OCI-LY1 (cell line): ENCODE results near the gene PDGFD.

Experiments used
- EZH2 ChIP-seq: fragments of 200-600 bp; sonication (generic), shearing (Covaris generic); IDR thresholded peaks from 2 replicates; pipeline ENCODE4 v1.8.0; 2017; ENCODE audit warnings: borderline replicate concordance, mixed run types, mild to moderate bottlenecking, antibody characterized with exemption, low read length, moderate library complexity, mixed read lengths
- TF ChIP-seq, protein P1 (sequence below): fragments of 200-600 bp; sonication (generic), shearing (Covaris generic); IDR thresholded peaks from 2 replicates; pipeline ENCODE4 v1.5.1; 2017; ENCODE audit warnings: mild to moderate bottlenecking, antibody characterized with exemption, low read length, moderate library complexity, mixed read lengths

- no peak for TF ChIP-seq EZH2
- TF ChIP-seq, protein P1, sequence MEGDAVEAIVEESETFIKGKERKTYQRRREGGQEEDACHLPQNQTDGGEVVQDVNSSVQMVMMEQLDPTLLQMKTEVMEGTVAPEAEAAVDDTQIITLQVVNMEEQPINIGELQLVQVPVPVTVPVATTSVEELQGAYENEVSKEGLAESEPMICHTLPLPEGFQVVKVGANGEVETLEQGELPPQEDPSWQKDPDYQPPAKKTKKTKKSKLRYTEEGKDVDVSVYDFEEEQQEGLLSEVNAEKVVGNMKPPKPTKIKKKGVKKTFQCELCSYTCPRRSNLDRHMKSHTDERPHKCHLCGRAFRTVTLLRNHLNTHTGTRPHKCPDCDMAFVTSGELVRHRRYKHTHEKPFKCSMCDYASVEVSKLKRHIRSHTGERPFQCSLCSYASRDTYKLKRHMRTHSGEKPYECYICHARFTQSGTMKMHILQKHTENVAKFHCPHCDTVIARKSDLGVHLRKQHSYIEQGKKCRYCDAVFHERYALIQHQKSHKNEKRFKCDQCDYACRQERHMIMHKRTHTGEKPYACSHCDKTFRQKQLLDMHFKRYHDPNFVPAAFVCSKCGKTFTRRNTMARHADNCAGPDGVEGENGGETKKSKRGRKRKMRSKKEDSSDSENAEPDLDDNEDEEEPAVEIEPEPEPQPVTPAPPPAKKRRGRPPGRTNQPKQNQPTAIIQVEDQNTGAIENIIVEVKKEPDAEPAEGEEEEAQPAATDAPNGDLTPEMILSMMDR = no peak
Observed at GRCh38 chr11:103953797-103954486, 210.0 kb downstream of the PDGFD start.
